Endometrial microvascular endothelial cells (primary cell): ENCODE results near the gene STX18. TPM values are rescaled to one million over a fixed set of nuclear protein-coding genes. Genes with fewer than 3 reads are reported as not detected.
"Not testable (repeated sequence)": the region's sequence is repeated elsewhere in the genome, so short reads cannot be mapped to it uniquely, and the experiment has no call there.

Experiments used
- in situ Hi-C: cut with HindIII; loops from 2 replicates; pipeline ENCODE4 v1.10.0; 2017; ENCODE audit warnings: low sequenced_read_pairs, low pct_unique_long_range_greater_than_20kb; ENCODE audit errors: inconsistent ontology term
- total RNA-seq: library from RNA; depleted of rRNA; stranded (reverse); fragments of >200 nt; gene quantifications from one replicate; pipeline ENCODE4 v1.2.3, GENCODE V29; 2015; ENCODE audit errors: inconsistent ontology term

The STX18 gene
- total RNA-seq, 1 donor from 2014 or later, result 20.4 TPM

DNA sequence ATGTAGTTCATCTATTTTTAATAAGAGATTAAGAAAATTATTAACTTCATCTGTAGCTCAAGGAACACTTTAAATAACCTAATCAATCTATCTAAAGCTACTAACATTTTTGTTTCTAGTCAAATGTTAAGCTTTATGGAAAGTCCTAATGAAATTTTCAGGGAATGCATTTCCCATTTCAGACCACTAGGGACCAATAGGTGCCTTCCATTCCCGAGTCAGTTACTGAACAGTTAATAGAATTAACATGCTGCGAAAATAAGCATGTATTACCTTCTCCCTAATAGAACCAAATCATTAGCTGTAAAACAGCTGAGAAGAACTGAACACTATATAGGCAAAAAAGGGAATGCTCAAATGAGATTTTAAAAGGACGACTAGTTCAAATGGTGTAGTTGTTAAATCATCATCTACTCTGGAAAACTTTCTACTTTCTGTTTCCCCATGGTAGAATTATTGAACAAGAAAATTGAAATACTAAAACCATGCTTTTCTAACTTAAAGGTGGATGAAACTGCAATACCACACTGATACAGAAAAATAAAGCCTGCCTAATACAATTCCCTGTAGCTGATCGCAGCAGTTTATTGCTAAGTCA is 22.5 kb downstream of the STX18 start:
- in situ Hi-C loops, result no loop called here

DNA sequence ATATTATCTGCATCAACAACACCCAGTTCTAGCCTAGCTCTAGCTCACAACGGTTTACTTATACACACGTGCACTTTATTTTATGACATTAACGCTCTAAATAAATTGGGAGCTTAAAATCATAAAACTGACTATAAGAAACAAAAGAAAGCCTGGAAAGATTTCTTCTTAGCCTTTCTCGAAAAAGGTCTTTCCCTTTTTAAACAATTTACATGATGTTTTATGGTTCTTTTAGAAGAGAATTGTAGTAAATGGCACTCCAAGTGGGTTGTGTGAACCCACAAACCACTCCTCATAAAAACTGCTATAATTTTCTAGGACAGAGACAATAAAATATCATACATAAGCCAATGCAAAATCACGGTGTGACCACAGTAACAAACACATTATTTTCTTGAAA is 23.1 kb downstream of the STX18 start:
- in situ Hi-C loops, result no loop called here

DNA sequence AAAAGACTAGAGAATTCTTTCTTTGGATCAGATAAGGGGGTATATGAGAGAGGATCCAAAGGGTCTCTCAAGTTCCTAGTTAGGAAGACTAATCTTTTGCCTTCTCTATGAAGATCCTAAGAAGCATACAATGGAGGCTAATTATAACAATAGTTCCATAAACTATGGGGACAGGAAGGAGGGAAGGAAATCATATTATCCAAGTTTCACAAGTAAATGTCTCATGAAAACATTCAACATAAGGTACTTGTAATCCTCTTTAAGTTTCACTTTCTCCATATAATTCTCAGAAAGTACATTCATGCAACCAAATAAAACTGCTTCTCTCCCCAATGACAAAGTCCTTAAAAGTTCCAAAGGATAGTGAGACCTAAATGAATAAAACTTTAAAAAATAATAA is 27.1 kb downstream of the STX18 start:
- in situ Hi-C loops, result no loop called here

DNA sequence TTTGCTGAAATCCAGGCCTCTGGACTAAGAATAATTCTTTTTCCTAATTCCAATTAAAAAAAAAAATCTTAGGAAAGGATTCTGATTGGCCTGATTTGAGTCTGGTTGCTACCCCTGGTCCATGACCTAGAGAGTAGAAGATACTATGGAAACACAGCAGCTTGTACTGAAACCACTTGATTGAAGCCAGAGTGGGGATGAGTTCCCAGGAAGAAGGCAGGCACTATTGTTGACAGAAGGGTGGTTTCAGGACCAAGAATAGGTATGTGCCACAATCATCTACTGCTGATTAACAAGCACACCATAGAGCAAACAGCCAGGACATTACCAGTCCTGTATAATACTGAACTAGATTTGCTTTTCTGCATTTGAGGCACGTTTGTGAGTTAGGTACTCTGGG is 29.6 kb downstream of the STX18 start:
- in situ Hi-C loops, result no loop called here

DNA sequence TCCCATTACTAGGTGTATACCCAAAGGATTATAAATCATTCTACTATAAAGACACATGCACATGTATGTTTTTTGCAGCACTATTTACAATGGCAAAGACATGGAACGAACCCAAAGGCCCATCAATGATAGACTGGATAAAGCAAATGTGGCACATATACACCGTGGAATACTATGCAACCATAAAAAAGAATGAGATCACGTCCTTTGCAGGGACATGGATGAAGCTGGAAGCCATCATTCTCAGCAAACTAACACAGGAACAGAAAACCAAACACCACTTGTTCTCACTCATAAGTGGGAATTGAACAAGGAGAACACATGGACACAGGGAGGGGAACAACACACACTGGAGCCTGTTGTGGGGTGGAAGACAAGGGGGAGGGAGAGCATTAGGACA is 31.2 kb downstream of the STX18 start:
- in situ Hi-C loops, result not testable (repeated sequence)

DNA sequence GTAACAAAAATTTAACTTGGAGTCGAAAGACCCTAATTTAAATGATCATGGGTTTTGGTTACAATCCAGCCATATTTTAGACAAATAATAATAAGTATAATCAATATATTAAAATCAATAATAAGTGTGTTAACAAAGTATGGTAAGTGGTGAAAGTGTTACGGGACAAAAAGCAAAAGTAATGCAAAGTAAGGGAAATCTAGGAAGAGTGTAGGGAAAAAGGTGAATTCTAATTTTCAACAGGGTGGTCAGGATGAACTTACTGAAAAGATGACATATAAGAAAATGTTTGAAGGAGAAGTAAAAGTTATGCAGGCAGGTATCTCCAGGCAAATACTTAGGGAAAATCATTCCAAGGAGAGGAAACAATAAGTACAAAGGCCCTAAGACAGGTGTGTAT is 32.3 kb downstream of the STX18 start:
- in situ Hi-C loops, result no loop called here

DNA sequence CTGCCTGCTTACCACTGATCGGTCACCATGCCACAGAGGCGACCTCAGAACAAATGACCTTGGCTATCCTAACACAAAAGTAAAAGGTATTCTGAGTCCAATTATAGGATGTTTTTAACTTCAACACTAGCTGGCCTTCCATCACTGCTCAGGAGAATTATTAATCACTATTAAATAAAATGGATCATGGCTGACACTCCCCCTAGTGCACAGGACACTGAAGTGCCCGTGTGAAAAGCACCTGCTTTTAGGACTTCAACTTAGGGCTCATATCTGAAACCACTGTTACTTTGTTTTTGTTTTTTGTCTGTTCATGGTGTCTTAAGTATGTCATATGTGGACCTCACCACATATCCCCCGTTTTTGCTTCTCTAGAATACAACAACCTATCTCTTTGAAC is 33.9 kb downstream of the STX18 start:
- in situ Hi-C loops, result no loop called here

DNA sequence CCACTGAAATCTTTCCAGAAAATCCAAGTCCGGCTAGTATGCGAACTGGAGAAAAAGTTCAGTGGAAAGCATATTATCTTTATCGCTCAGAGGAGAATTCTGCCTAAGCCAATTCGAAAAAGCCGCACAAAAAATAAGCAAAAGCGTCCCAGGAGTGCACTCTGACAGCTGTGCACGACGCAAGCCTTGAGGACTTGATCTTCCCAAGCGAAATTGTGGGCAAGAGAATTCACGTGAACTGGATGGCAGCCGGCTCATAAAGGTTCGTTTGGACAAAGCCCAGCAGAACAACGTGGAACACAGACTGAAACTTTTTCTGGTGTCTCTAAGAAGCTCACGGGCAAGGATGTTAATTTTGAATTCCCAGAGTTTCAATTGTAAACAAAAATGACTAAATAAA is 34.4 kb downstream of the STX18 start:
- in situ Hi-C loops, result no loop called here

DNA sequence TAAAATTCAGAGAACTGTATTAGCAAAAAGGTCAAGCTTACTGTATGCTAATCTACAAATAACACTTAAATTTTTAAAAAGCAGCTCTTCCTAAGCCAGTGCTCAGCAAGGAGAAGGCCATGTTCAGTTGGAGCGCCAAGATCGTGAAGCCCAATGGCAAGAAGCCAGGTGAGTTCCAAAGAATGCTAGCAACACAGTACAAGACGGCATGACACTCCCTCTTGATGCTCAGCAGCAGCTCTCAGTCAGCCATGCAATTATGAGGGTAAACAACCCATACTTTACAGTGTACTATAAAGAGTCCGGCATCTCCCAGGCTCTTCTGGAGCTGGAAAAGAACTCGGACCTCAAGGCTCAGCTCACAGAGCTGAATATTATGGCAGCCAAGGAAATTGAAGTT is 34.9 kb downstream of the STX18 start:
- in situ Hi-C loops, result no loop called here

DNA sequence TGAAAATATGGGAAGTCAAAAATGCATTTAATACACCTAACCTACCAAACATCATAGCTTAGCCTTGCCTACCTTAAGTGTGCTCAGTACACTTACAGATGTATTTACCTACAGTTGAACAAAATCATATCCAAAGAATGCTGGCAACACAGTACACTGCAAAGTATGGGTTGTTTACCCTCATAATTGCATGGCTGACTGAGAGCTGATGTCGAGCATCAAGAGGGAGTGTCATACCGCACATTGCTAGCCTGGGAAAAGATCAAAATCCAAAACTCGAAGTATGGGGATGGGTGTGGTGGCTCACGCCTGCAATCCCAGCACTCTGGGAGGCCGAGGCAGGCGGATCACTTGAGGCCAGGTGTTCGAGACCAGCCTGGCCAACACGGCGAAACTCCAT is 36.6 kb downstream of the STX18 start:
- in situ Hi-C loops, result not testable (repeated sequence)

DNA sequence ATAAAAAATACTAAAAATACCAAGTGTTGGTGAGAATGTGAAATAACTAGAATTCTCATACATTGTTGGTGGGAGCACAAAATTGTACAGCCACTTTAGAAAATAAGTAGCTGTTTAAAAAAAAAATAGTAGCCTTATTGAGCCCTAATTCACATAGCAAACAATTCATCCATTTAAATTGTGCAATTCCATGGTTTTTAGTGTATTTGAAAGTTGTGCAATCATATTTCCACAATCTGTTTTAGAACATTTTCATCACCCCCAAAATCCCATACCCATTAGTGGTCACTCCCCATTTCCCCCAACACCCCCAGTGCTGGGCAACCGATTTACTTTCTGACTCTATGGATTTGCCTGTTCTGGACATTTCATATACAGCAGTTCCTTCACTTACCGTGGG is 37.1 kb downstream of the STX18 start:
- in situ Hi-C loops, result no loop called here

DNA sequence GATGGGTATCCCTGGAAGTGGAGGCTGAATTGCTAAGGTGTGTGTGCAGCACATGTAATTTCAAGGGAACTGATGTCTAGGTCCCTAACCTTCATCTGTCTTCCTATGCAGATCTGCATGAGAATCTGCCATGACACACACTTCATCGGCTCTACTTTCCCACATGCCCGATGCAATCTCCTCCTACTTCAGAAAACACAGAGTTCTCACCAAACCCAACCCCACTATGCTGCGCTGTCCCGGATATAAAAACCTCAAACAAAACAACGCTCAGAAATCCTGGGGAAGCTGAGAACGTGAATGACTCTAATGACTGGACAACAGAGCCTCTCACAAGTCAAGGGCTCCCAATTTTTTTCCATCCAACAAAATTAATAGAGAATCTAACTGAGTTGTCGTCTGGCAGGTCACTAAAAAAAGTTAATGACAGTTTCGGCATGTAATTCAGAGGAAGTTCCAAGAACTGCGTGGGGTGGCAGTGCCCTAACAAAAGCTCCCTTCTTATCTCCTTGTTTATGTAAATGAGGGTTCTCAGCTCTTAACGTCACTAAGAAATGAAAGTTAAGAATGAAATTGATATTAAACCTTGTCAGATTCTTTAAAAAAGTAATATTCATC is 39.0 kb downstream of the STX18 start:
- in situ Hi-C loops, result no loop called here

DNA sequence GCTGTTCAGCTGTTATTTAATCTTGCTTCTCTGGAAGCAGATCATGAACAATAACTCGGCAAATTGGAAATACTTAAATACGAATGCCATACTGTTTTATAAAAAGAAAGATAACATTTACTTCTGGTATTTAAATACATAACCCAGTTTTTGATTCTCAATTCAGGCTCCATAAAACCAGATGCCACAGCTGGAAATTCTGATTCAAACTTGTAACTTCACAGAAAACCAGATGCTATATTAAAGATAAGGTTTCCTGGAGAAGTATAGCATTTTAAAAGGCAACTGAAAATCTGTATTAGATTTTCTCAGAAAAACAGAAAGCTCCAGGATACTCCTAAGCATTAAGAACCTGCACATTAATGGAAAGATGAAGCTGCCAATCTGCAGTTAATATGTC is 40.2 kb downstream of the STX18 start:
- in situ Hi-C loops, result no loop called here

DNA sequence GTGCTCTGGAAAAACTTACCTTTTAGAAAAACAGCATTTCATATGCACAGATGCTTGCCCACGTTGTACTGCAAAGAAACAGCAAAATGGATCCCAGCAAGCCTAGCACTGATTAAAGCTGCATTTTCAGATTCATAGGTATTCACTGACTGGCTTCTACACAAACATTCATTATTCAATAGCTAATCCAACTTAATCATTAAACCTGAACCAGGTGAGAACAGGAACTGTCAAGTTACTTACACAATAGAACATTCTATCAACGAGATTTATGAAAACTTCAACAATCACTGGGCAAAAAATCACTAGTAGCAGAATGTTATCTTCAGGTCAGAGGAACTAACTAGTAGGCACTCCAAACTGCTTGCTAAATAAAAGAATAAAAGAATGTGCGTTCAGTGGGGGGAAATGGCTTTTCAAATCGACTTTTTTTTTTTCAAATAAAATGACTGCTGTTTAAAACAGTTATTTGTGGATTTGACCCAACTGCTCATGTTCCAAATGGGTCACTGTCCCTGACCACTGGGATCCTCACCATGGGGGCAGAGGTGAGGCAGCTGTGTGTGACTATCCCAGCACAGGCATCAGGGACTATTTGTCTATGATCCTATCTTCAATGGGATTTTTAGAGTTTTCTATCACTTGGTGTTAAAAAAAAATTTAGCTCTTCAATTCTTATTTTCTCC is 42.3 kb downstream of the STX18 start:
- in situ Hi-C loops, result no loop called here

DNA sequence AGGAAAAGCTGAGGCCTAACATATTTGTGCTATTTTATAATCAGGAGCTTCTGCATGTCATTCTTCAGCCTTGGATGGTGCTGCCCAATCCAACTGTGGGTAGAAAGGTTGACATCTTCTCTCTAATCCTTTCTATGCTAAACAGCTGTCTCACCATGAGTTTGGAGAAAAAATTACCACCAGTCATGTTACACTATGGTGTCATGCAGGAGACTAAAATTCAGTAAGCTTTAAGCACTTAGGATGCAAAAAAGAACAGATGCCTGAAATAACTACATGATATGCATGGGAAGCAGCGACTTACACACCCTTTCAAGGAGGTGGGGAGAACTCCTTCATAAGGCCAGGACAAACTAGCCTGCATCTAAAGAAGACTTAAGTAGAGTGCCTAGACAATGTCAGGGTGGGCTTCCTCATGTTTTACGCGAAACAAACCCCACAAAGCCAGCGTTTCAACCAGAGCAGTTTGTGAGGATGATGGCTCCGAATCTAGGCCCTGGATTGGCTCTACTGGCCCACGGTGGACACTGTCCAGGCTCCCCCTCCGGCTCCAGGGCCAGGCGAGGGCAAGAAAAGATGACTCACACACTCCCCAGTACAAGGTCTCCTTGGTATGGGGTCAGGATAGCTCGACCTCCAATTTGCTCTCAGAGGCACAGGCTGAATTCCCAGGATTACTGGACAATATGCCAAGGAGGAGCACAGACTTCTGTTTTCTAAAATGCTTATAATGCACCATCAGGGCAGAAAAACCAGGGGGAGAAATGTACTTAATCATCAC is 45.1 kb downstream of the STX18 start:
- in situ Hi-C loops, result no loop called here

DNA sequence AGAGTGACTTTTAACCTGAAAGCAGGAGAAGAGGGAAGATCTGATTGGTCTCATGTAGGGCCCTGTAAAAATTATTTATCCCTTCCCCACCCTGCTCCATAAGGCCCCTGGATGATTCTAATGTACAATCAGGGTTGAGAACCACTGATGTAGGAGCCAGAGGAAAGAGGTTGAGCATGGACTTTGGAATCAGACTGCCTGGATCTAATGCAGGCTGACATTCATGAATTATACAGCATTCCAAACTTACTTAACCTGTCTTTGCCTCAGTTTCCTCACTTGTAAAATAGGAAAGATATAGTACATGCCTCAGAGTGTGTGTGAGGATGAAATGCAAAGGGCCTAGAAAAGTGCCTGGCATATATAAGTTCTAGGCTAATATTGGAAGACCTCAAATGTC is 47.0 kb downstream of the STX18 start:
- in situ Hi-C loops, result no loop called here

DNA sequence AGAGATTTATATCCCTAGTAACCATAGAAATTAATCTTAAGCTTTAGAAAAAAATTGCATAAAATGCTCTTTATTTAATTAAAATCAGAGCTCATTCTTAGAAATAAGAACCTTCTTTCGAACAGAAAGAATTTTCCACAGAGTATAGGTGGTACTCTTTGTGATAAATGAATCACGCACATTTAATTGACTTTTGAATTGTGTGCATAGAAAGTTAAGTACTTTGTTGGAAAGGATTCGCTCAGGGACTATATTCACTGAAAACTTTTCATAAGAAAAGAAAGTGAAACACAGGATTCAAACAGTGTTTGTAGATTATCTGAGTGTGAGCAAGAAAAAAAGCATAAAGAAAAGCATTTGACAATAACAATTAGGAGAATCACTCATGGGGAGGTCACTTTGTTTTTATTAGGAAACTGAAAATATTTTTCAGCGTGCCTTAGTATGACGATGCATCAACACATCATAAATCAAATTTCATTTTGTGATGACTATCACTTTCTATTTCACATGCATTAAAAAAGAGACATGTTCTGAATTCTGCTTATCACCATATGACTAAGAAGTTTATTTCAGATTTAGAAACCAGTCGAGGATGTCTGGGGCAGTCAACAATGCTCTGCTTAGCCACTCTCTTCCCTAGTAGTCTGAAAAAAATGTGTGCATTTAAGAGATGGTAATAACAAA is 49.5 kb downstream of the STX18 start:
- in situ Hi-C loops, result no loop called here

DNA sequence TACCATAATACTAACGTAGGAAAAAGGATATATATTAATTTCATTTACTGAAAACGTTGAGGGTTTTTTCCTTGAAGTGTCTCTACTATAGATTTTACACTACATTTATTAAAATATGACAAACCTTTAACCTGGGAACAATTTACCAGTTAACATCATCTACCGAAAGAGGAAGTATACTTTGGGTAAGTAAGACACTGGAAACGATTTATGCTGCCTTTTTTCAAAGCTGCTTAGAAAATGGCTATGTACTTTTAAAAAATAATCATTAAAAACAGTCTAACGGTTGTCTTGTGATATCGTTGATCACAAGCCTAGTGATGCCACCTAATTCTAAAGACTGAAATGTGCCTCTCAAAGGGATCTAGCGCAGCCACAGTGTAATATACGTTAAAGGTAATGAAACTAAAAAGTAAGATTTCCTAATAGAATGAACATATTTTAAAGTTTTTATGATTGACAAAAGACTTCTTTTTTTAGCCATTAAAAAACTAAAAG is 50.4 kb downstream of the STX18 start:
- in situ Hi-C loops, result no loop called here

DNA sequence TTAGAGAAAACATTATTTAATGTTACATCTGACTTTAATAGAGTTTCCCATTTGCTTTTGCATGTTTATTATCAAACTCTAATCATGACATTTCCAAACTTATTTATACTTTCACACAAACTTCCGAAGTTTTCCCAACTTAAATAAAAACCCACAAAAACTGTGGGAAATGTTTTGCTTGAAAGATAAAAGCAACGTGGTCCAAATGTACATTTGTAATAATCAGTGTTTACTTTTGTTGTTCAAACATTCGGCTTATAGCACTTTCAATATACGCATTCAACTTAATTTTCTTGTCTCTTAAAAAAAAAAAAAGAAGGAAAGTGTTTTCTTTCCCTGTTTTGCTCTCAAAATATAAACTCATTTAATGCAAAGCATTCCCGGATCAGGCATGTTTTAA is 51.0 kb downstream of the STX18 start:
- in situ Hi-C loops, result no loop called here
